SU-DHL-6 (cell line): ENCODE data around the gene FANK1.
"Not testable (repeated sequence)": the region's sequence is repeated elsewhere in the genome, so short reads cannot be mapped to it uniquely, and the experiment has no call there.

Experiments used
- H2AFZ ChIP-seq: fragments of 200-600 bp; sonication (generic); 2 replicates; pipeline ENCODE4 v1.6.1; 2014; ENCODE audit warnings: low read depth, mild to moderate bottlenecking, moderate library complexity, mixed read lengths, antibody characterized with exemption, low read length; ENCODE audit not compliant: severe bottlenecking
- H3F3A ChIP-seq: fragments of 200-600 bp; shearing (Covaris generic); 2 replicates; pipeline ENCODE4 v1.6.0; 2016; ENCODE audit warnings: antibody characterized with exemption, mild to moderate bottlenecking; ENCODE audit not compliant: insufficient read depth
- H3K27ac ChIP-seq: fragments of 200-600 bp; sonication (generic); 2 replicates; pipeline ENCODE4 v1.5.1; 2016; ENCODE audit warnings: low read depth, mild to moderate bottlenecking, low read length, moderate library complexity, mixed read lengths
- H3K27me3 ChIP-seq: fragments of 200-600 bp; sonication (generic), shearing (Covaris generic); 2 replicates; pipeline ENCODE4 v1.6.0; 2014; ENCODE audit warnings: mild to moderate bottlenecking, low read length
- H3K36me3 ChIP-seq: fragments of 200-600 bp; sonication (generic); 2 replicates; pipeline ENCODE4 v1.6.1; 2014; ENCODE audit warnings: mild to moderate bottlenecking, low read length, mixed read lengths
- H3K4me2 ChIP-seq: fragments of 300-600, 200-600 bp; shearing (Covaris generic), sonication (generic); 2 replicates; pipeline ENCODE4 v1.6.0; 2014; ENCODE audit warnings: low read length, low read depth, mild to moderate bottlenecking; ENCODE audit not compliant: poor library complexity, severe bottlenecking
- H3K4me3 ChIP-seq: fragments of 200-600 bp; sonication (generic); 2 replicates; pipeline ENCODE4 v1.5.1; 2014; ENCODE audit warnings: antibody characterized with exemption, low read length, mild to moderate bottlenecking, mixed read lengths; ENCODE audit not compliant: insufficient read depth, poor library complexity, severe bottlenecking
- H3K79me2 ChIP-seq: fragments of 200-600 bp; sonication (generic); 2 replicates; pipeline ENCODE4 v1.6.1; 2014; ENCODE audit warnings: mild to moderate bottlenecking, low read length, moderate library complexity; ENCODE audit not compliant: insufficient read depth
- H3K9ac ChIP-seq: fragments of 200-600 bp; sonication (generic); 2 replicates; pipeline ENCODE4 v1.7.0; 2014; ENCODE audit warnings: mild to moderate bottlenecking, low read length
- H3K9me2 ChIP-seq: fragments of 200-600 bp; sonication (generic); replicated peaks from 2 replicates; pipeline ENCODE4 v1.6.1; 2014; ENCODE audit warnings: low read length; ENCODE audit not compliant: insufficient read depth
- H3K9me3 ChIP-seq: fragments of 200-600 bp; sonication (generic); 2 replicates; pipeline ENCODE4 v1.6.1; 2014; ENCODE audit warnings: low read length, mixed read lengths; ENCODE audit not compliant: insufficient read depth
- H4K20me1 ChIP-seq: fragments of 200-600 bp; sonication (generic); 2 replicates; pipeline ENCODE4 v1.6.1; 2014; ENCODE audit warnings: low read depth, mild to moderate bottlenecking, antibody characterized with exemption, low read length, moderate library complexity, mixed read lengths
- CTCF ChIP-seq: fragments of 200-600 bp; sonication (generic); IDR thresholded peaks from one replicate; pipeline ENCODE4 v1.5.1; 2017; ENCODE audit warnings: antibody characterized with exemption, mild to moderate bottlenecking, low read length, moderate library complexity; ENCODE audit not compliant: insufficient read depth, poor library complexity, severe bottlenecking
- EZH2phosphoT487 ChIP-seq: fragments of 200-600 bp; sonication (generic), shearing (Covaris generic); conservative IDR thresholded peaks from 2 replicates; pipeline ENCODE4 v1.6.1; 2018; ENCODE audit warnings: mild to moderate bottlenecking, antibody characterized with exemption, low read length, moderate library complexity, mixed read lengths

The FANK1 gene

DNA sequence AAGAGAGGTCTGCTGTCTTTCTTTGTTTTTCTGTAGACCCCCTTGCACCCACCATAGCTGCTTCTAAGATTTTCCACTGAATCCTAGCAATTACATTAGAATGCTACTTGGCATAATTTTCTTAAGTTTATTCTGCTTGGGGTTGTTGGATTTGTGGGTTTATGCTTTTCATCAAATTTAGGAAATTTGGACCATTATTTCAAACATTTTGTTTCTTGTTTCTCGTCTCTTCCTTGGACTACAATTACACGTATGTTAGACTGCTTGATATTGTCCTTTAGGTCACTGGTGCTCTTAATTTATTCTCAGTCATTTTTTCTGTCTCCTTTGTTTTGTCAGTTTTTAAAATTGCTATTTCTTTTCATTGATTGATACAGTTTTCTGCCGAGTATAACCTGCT is 65.8 kb downstream of the FANK1 start:
- no peak for TF ChIP-seq EZH2phosphoT487
- TF ChIP-seq CTCF, result no peak
- Histone ChIP-seq H3K27me3 (no peaks in the 10 kb centered on the region), H4K20me1 (no peaks in the 10 kb centered on the region), H3K4me2 (no peak overlapping the region), H2AFZ (no peak overlapping the region), H3K27ac (no peak overlapping the region), H3K79me2 (no peaks in the 10 kb centered on the region), H3K9me2 (no peaks in the 10 kb centered on the region), H3F3A (no peaks in the 10 kb centered on the region), H3K4me3 (no peak overlapping the region), H3K9me3 (no peaks in the 10 kb centered on the region), H3K36me3 (no peaks in the 10 kb centered on the region), H3K9ac (no peak overlapping the region)

GRCh38 chr10:125964558-125964957 is 68.2 kb downstream of the FANK1 start:
- Histone ChIP-seq H3K9me3 (no peaks in the 10 kb centered on the region), H3F3A (no peaks in the 10 kb centered on the region), H3K79me2 (no peaks in the 10 kb centered on the region), H3K4me2 (no peak overlapping the region), H3K36me3 (no peaks in the 10 kb centered on the region), H3K9ac (no peak overlapping the region), H3K4me3 (no peak overlapping the region), H2AFZ (no peak overlapping the region), H3K9me2 (no peaks in the 10 kb centered on the region), H3K27ac (no peak overlapping the region), H3K27me3 (no peaks in the 10 kb centered on the region), H4K20me1 (no peaks in the 10 kb centered on the region)
- no peak for TF ChIP-seq CTCF
- no peak for TF ChIP-seq EZH2phosphoT487

- TF ChIP-seq CTCF, result no peak
- TF ChIP-seq EZH2phosphoT487, result no peak
- H3K27ac ChIP-seq, result no peak overlapping the region
- no peaks in the 10 kb centered on the region for H3K79me2 ChIP-seq
- H3F3A ChIP-seq, result no peaks in the 10 kb centered on the region
- H2AFZ ChIP-seq, result no peak overlapping the region
- no peak overlapping the region for H3K4me2 ChIP-seq
- H3K9me2 ChIP-seq, result no peaks in the 10 kb centered on the region
- H3K9me3 ChIP-seq, result no peaks in the 10 kb centered on the region
- no peaks in the 10 kb centered on the region for H3K36me3 ChIP-seq
- no peaks in the 10 kb centered on the region for H3K27me3 ChIP-seq
- no peaks in the 10 kb centered on the region for H4K20me1 ChIP-seq
- no peak overlapping the region for H3K4me3 ChIP-seq
- H3K9ac ChIP-seq, result no peak overlapping the region
These were observed 71.2 kb downstream of the FANK1 start for GRCh38 chr10:125967533-125967932.

- not testable (repeated sequence) for H3K27ac ChIP-seq, H3K79me2 ChIP-seq, H2AFZ ChIP-seq, H3K9ac ChIP-seq, H3K36me3 ChIP-seq, H3K4me2 ChIP-seq, H3K9me3 ChIP-seq, H3K4me3 ChIP-seq, H3K27me3 ChIP-seq, H4K20me1 ChIP-seq, H3F3A ChIP-seq, H3K9me2 ChIP-seq
These were observed 73.8 kb downstream of the FANK1 start for GRCh38 chr10:125970077-125970630.
